ENCODE measurements around the gene TTC32. TPM values are rescaled to one million over a fixed set of nuclear protein-coding genes. Genes with fewer than 3 reads are reported as not detected.
"Not testable (repeated sequence)": the region's sequence is repeated elsewhere in the genome, so short reads cannot be mapped to it uniquely, and the experiment has no call there.

Gene TTC32
- total RNA-seq, 4 donors from 2014 or later = 12.4 to 28.8 (median 13.7) TPM

DNA sequence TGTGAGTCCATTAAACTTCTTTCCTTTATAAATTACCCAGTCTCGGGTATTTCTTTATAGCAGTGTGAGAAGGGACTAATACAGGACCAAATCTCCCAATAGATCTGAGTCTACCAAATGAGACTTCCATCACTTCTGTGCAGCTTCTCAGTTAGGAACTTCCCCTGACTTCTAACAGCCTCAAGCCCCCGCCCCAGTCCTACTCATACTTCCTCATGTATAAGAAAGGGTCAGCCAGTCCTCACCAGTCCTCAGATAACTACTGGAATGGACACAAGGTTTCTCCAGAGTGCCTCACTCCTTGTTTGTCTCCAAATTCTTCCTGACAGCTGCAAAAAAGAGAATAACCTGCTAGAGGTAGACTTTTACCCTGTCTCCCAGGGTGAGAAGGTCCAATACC lies 19.5 kb downstream of the TTC32 start:
- no peak overlapping the region for H3K27ac ChIP-seq
- TF ChIP-seq, protein P1, sequence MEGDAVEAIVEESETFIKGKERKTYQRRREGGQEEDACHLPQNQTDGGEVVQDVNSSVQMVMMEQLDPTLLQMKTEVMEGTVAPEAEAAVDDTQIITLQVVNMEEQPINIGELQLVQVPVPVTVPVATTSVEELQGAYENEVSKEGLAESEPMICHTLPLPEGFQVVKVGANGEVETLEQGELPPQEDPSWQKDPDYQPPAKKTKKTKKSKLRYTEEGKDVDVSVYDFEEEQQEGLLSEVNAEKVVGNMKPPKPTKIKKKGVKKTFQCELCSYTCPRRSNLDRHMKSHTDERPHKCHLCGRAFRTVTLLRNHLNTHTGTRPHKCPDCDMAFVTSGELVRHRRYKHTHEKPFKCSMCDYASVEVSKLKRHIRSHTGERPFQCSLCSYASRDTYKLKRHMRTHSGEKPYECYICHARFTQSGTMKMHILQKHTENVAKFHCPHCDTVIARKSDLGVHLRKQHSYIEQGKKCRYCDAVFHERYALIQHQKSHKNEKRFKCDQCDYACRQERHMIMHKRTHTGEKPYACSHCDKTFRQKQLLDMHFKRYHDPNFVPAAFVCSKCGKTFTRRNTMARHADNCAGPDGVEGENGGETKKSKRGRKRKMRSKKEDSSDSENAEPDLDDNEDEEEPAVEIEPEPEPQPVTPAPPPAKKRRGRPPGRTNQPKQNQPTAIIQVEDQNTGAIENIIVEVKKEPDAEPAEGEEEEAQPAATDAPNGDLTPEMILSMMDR (IDR thresholded peaks at IDR 0.05) = no peak
- TF ChIP-seq POLR2A (IDR thresholded peaks at IDR 0.05) = no peak
- DNase-seq = no peak
- no peaks in the 10 kb centered on the region for H3K4me1 ChIP-seq
- intact Hi-C loops (cut with DNase I) = no loop called here
- no peaks in the 10 kb centered on the region for H3K27me3 ChIP-seq
- H3K9me3 ChIP-seq = no peaks in the 10 kb centered on the region
- no peaks in the 10 kb centered on the region for H3K36me3 ChIP-seq
- H3K4me3 ChIP-seq (replicated peaks in 1 of 3) = no peak overlapping the region
- 93 to 97% methylated on average over 2 of the region's 2 CpGs for WGBS, 2 donors

DNA sequence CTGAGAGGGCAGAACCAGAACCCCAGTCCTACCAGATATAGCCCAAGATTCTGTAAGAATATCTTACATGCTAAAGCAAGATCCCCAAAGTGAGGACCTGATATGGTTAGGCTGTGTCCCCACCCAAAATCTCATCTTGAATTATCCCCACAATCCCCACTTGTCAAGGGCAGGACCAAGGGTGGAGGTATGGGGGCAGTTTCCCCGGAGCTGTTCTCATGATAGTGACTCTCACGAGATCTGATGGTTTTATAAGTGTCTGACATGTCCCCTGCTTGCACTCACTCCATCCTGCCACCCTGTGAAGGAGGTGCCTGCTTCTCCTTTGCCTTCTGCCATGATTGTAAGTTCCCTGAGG lies 19.9 kb downstream of the TTC32 start:
- H3K27me3 ChIP-seq = no peaks in the 10 kb centered on the region
- no peak overlapping the region for H3K27ac ChIP-seq
- H3K9me3 ChIP-seq = no peaks in the 10 kb centered on the region
- no peak overlapping the region for H3K4me3 ChIP-seq (replicated peaks in 1 of 3)
- intact Hi-C loops (cut with DNase I) = no loop called here
- 80 to 92% methylated on average over 1 of the region's 2 CpGs for WGBS, 2 donors
- TF ChIP-seq, protein P1 (IDR thresholded peaks at IDR 0.05) = no peak
- TF ChIP-seq POLR2A (IDR thresholded peaks at IDR 0.05) = no peak
- H3K4me1 ChIP-seq = no peaks in the 10 kb centered on the region
- DNase-seq = no peak
- H3K36me3 ChIP-seq = no peaks in the 10 kb centered on the region

DNA sequence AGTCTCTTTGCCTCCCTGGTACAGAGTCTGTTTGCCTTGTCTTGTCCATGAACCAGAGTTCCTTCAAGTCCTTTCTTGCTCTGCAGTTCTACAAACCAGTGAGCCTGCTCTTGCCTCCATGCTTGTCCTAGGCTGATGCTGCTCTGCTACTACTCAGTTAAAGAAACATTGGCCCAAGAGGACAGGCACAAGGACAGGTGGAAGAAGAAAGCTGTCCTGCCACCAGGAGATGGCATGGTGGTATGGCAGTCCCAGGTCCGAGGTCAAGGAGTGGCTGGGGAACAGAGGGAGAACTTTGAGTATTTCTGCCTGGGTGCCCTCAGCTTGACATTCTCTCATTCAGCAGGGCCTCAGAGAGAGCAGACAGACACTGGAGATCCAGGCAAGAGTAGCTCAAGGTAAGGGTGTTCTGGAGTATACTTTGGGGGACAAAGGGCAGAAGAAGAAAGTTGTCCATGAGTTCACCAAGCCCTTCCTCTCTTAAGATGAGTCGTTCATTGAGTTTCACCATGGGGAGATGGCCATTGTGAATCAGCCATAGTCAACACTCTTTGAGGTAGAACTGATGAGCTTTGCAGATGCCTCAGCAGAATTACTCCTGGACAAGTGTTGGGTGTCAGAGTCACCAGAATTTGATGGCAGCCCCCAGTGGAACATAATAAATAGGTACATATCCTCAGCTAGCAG lies 20.4 kb downstream of the TTC32 start:
- no peaks in the 10 kb centered on the region for H3K36me3 ChIP-seq
- no peaks in the 10 kb centered on the region for H3K9me3 ChIP-seq
- H3K4me1 ChIP-seq = no peaks in the 10 kb centered on the region
- no peak for DNase-seq
- no peak overlapping the region for H3K4me3 ChIP-seq (replicated peaks in 1 of 3)
- H3K27ac ChIP-seq = no peak overlapping the region
- 64 to 90% methylated on average over 2 of the region's 2 CpGs for WGBS, 2 donors
- intact Hi-C loops (cut with DNase I) = no loop called here
- H3K27me3 ChIP-seq = no peaks in the 10 kb centered on the region
- no peak for TF ChIP-seq POLR2A (IDR thresholded peaks at IDR 0.05)
- TF ChIP-seq, protein P1 (IDR thresholded peaks at IDR 0.05) = no peak

DNA sequence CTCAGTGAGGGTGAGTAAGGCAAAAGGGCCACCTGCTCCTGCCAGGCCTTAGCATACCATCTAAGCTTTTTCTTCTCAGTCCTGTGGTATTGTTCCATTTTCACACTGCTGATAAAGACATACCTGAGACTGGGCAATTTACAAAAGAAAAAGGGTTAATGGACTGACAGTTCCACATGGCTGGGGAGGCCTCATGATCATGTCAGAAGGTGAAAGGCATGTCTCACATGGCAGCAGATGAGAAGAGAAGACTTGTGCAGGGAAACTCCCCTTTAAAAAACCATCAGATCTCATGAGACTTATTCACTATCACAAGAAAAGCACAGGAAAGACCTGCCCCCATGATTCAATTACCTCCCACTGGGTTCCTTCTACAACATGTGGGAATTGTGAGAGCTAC lies 21.6 kb downstream of the TTC32 start:
- H3K36me3 ChIP-seq; H3K27ac ChIP-seq; intact Hi-C loops (cut with DNase I); H3K4me3 ChIP-seq (replicated peaks in 1 of 3); H3K4me1 ChIP-seq; H3K9me3 ChIP-seq; H3K27me3 ChIP-seq; DNase-seq: not testable (repeated sequence)

DNA sequence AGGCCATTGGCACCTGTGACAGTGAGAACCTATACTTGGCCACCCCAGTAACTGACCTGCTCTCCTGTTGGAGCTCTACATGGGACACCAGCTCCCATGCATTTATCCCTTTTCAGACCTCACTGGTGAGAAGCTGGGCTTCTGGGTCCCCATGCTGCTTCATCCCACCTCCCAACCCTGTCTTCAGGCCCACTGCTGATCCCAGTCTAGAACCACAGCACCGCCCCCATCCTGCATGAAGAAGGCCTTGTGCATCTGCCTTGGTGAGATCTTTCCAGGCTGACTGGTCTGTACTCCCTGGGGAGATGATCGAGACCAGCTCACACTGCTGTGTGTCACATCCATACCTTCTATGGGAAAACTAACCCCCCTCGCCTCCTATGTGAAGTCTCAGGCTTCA lies 22.7 kb downstream of the TTC32 start:
- TF ChIP-seq, protein P1 (IDR thresholded peaks at IDR 0.05) = no peak
- no peak for TF ChIP-seq POLR2A (IDR thresholded peaks at IDR 0.05)
- H3K4me3 ChIP-seq (replicated peaks in 1 of 3) = no peak overlapping the region
- intact Hi-C loops (cut with DNase I) = no loop called here
- H3K27me3 ChIP-seq = no peaks in the 10 kb centered on the region
- no peak overlapping the region for H3K27ac ChIP-seq
- WGBS, 2 donors = 97 to 98% methylated on average over 3 of the region's 3 CpGs
- no peaks in the 10 kb centered on the region for H3K4me1 ChIP-seq
- no peaks in the 10 kb centered on the region for H3K36me3 ChIP-seq
- H3K9me3 ChIP-seq = no peaks in the 10 kb centered on the region
- DNase-seq = no peak

Data from thyroid gland (tissue), 4 donors.